GM10266 (cell line): ENCODE results near the gene AGRN.

Experiments
- DNase-seq: peaks from one replicate; pipeline ENCODE4 v3.0.0; 2012; ENCODE audit errors: extremely low spot score
- TF ChIP-seq, protein P1 (sequence below): IDR thresholded peaks from 2 replicates; pipeline ENCODE4 v1.5.1; 2012; ENCODE audit warnings: mild to moderate bottlenecking, low read depth; ENCODE audit not compliant: control insufficient read depth, insufficient read depth; ENCODE audit errors: missing control alignments

Gene AGRN

DNA sequence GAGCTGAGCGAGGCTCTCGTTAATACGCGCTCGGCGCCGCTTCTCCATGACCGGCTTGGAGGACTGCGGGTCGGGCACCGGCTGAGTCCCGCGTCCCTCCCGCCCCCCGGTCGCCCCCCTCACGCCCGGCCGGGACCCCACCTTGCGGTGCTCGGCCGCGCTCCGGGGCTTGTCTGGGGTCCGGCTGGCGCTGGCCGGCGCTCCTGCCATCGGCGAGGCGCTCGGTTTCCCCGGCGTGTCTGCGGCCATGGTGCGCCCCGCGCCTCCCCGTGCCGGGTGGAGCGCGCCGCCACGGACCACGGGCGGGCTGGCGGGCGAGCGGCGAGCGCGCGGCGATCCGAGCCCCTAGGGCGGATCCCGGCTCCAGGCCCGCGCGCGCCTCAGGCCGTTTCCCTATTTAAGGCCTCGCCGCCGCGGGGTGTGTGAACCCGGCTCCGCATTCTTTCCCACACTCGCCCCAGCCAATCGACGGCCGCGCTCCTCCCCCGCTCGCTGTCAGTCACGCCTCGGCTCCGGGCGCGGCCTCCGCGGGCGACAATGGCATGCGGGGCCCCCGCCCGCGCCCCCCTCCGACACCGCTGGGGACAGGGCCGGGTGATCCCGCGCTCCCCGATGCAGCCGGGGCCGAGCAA lies 20.1 kb upstream of the AGRN start, which contains the start of gene HES4:
HES4 (minus strand) TSS at position 373 of the 632 bp plus-strand sequence; CDS start at position 249, 124 bp downstream.
- DNase-seq = peak; percentile 86
- TF ChIP-seq, protein P1, sequence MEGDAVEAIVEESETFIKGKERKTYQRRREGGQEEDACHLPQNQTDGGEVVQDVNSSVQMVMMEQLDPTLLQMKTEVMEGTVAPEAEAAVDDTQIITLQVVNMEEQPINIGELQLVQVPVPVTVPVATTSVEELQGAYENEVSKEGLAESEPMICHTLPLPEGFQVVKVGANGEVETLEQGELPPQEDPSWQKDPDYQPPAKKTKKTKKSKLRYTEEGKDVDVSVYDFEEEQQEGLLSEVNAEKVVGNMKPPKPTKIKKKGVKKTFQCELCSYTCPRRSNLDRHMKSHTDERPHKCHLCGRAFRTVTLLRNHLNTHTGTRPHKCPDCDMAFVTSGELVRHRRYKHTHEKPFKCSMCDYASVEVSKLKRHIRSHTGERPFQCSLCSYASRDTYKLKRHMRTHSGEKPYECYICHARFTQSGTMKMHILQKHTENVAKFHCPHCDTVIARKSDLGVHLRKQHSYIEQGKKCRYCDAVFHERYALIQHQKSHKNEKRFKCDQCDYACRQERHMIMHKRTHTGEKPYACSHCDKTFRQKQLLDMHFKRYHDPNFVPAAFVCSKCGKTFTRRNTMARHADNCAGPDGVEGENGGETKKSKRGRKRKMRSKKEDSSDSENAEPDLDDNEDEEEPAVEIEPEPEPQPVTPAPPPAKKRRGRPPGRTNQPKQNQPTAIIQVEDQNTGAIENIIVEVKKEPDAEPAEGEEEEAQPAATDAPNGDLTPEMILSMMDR = no peak

DNA sequence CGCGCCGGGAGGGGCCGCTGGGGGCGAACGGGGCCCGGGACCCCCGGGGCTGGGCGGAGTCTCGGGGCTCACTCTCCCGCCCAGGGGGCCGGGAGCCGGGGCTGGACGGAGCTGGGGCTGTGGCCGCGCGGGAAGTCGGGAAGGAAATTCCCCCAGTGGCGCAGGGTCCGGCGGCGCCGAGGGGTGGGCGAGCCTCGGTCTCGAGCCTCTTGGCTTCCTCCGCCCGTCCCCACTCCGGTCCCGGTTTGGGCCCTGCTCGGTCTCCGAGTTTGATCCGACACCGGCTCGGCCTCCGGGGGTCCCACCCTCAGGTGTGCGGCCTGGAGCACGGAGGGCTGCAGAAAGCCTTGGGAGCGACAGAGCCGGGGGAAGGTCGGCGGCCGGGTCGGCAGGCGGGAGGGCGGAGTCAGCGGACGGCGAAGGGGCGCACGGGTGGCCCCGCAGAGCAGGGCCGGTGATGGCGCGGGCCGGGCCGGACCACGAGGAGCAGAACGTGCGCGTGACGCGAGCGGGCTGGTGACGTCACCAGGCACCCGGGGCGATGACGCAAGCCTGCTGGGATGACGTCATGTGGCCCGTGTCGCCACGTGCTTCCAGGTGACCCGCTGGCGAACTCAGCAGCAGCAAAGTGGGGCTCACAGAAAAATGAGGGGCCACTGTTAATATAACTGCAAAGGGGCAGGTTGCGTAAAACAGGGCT lies 19.4 kb upstream of the AGRN start:
- TF ChIP-seq, protein P1 = peak; percentile 1
- DNase-seq = peak; percentile 93

GRCh38 chr1:1001057-1001783 lies 18.7 kb upstream of the AGRN start:
- DNase-seq = no peak

DNA sequence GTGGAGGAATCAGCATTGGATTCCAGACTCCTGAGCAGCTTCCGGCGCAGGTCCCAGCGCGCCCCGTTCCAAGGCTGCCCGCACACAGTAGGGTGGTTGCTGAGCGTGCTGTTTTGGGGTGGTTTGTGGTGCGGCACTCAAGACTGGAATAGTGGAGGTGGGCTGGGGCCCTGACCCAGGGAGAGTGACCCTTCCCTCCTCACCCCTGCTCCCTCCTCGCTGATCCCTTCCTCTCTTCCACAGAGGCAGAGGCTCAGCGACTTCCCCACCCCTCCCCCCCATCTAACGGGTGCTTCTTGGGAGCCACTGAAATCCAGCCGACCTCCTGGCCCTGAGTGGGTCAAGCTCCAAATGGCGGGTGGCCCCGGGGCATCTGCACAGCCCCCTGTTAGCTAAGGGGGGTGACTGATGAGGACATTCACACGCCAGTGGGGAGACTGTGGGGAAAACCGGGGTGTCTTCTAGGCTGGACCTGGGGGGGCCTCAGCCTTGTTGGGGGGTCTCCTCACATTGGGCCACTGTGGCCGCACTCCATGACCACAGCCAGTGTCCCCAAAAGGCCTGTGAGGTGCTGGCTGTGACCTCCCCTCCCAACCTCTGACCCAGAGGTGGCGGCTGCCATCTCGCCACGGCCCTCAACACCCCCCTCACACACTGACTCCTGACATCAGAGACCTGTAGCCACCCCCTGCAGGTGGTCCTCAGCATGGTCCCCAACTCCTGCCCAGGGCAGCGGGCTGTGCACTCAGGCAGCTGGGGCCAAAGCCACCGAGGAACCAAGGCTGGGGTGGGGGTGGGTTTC lies 16.1 kb upstream of the AGRN start:
- DNase-seq = no peak

More at GRCh38 chr1:1001057-1001783, 18.7 kb upstream of the AGRN start:
- TF ChIP-seq, protein P1 = no peak

GRCh38 chr1:1004420-1004779 lies 15.5 kb upstream of the AGRN start:
- DNase-seq = no peak

More for the DNA sequence above, 16.1 kb upstream of the AGRN start:
- TF ChIP-seq, protein P1 = no peak

GRCh38 chr1:1004780-1005697 lies 14.9 kb upstream of the AGRN start:
- TF ChIP-seq, protein P1 = no peak
- peak; percentile 69 for DNase-seq

More at GRCh38 chr1:1004420-1004779, 15.5 kb upstream of the AGRN start:
- TF ChIP-seq, protein P1 = no peak
